GM18907 (cell line): ENCODE measurements around the gene GSC.
"Not testable (repeated sequence)": the region's sequence is repeated elsewhere in the genome, so short reads cannot be mapped to it uniquely, and the experiment has no call there.

Experiments used
- ATAC-seq: cut with Tn5 transposase; IDR thresholded peaks from one replicate; pipeline ENCODE4 v1.9.1; 2021; ENCODE audit warnings: mild to moderate bottlenecking, moderate library complexity; ENCODE audit not compliant: unreplicated experiment

GSC gene

DNA sequence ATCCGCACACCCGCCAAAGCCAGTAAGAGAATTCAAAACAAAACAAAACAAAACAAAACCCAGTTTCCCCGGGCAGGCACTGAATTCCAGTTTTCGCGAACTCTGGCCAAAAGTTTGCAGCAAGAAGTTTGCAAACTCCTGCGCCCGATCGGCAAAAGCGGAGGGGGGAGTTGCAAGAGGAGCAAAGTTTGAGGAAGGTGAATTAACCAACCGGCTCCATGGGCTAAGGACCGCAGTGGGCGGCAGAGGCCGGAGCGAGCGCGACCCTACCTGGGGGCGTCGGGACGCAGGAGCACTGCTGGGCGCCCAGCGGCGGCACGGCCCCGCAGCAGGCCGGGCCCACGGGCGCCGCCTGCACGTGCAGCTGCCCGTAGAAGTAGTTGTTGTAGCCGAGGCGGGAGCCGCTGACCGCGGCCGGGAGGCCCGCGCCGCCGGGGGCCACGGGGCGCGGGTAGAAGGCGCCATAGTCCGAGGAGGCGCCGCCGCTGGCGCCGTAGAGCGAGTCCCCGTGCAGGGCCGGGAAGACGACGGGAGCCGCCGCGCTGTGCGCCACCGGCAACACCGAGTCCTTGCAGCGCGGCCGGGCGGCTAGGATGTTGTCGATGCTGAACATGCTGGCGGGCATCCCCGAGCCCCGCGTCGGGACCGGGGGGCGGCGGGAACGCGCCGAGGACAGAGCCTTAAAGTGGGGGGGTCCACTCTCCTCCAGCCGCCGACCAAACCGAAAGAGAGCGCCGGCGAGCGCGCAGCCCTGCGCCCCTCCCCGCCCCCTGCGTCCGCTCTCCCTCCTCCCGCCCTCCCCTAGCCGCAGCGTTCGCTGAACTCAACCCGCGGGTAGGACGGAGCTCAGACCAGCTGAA, at the start of gene GSC:
GSC (minus strand) TSS at position 723 of the 860 bp plus-strand sequence; CDS start at position 625, 98 bp downstream.
- no peak for ATAC-seq

DNA sequence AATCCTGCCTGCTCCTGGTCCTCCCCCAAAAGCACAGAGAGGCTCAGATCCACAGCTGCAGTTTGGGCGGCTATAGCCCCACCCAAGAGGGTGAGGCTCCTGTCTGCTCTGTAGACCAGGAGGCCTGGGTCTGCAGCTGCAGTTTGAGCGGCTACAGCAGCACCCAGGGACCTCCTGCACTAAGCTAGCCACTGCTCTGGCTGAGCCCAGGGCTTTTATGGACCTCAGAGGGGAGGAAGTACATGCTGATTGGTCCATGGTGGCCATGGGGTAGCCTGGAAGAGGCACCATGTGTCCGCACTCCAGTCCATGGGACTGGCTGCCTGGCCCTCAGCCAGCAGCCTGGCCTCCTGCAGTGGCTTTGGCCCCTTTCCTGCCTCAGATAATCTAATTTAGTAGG, 49.6 kb upstream of the GSC start:
- ATAC-seq: no peak

DNA sequence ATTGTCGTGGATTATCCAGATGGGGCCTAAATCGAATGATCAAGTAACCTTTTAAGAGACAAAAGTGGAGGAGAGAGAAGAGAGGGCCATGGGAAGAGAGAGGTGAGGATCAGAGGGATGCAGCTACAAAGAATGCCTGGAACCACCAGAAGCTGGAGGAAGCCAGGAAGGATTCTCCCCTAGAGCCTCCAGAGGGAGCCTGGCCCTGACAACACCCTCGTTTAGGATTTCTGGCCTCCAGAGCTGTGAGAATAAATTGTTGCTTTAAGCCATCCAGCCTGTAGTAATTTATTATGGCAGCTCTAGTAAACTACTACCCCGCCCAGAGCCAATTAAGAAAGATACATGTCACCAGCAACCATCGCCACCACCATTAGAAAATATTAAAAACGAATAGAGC, 46.2 kb upstream of the GSC start:
- no peak for ATAC-seq

DNA sequence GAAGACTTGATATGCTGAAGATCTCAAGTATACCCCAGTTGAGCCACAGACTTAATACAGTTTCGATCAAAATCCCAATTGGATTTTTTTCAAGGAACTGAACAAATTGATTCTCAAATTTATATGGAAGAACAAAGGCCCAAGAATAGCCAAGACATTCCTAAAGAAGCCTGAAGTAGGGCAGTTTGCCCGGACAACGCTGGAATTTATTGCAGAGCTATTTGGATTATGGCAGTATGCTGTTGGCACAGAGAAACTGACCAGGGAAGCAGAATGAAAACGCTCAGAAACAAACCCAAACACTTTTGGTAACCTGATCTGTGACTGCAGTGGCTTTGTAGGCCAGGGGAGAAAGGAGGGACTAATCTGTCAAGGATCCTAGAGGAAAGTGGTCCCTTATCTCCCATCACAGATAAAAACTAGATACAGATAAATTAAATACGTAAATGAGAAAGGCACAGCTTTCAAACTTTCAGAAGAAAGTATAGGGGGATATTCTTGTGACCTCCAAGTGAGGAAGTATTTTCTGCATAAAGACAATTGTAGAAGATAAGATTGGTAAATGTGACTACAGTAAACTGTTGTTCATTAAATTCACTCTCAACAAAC, 35.9 kb upstream of the GSC start:
- ATAC-seq: no peak

DNA sequence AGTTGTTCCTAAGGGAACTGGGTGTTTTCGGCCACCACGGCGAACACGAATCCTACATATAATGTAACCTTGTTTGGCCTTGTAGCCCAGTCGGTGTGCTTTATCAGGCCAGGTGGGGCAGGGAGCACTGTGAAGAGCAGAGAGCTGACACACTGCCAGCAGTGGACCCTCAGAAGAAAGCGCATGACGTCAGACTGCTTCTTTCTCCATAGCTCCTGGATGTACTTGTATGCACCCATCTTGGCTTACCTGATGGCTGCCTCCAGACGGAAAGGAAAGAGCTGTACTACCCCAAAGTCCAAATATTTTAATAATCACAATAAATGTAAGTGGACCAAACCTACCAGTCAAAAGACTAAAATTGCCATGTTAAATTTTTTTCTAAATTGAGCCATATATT, 31.3 kb upstream of the GSC start:
- ATAC-seq: no peak

DNA sequence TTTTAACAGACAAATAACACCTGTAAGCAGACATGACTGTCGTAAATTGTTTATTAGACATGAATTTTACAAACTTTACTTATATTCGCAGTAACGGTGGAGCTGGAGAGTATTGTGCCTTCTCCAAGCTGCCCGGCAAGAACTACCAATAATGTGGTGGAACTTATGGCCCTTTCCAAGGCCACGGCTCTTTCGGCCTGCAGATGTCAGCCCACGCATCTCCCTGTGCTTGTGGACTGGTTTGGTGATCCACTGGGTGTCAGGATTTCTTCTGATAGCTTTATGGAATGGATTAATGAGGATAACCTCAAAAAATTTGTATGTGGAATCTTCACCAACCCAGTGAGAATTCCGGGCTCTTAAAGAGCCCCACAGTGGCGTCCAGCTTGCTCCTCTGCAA, 30.9 kb upstream of the GSC start:
- ATAC-seq: not testable (repeated sequence)

DNA sequence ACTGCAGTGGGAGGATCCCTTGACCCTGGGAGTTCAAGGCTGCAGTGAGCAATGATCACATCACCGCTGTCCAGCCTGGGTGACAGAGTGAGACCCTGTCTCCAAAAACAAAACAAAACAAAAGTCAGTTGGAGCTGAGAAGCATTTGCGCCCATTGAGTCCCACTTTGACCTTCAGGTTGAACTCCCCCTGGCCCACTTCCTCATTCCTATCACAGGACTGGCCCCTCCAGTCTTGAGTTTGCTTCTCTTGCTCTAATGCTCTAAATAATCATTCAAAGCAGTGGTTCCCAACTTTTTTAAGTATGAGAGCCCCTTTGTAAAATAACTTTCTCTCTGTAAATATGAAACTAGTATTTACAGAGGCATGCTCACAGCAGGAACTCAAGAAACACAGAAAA, 28.0 kb upstream of the GSC start:
- no peak for ATAC-seq

DNA sequence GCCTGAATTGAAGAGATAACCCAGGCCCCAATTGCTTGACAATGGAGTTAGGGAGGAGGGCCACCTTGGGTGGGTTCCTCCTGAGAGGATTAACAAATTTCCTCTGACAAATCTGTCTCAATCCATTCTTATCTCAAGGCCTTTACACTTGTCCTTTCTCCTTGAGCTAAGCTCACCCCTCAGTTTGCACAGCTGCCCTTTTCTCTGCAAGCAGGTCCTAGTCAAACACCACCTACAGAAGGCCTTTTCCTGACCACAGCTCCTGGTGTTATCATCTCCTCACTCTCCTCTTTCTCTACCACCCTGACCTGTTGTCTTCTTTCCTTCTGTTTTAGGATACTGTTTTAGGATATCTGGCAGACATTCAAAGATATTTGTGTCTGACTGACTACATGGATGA, 26.4 kb upstream of the GSC start:
- ATAC-seq: no peak

DNA sequence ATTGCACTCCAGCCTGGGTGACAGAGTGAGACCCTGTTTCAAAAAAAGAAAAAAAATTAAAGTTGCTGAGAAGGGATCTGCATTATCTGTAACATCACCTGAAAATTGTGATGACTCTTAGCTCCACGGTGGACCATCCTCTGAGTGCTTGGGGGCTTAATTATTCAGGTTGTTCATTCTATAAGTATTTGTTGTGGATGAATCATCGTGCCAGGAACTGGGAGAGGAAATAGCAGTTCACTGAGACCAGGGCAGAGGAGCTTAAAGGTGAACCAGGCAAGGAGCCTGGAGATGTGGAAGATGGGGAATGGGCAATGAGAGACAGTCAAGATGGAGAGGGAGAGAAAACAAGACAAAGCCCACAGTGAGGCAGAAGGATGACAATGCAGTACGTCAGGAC, 25.5 kb upstream of the GSC start:
- no peak for ATAC-seq

DNA sequence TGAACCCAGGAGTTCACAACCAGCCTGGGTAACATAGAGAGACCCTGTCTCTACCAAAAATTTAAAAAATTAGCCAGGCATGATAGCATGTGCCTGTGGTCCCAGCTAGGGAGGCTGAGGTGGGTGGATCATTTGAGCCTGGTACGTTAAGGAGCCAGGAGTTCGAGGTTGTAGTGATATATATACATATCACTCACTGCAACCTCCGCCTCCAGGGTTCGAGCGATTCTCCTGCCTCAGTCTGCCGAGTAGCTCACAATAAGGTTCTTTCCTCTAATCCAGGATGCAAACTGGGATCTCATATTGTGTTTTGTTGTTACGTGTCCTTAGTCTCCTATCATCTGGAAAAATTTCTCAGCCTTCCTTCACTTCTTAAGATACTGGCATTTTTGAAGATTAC, 24.0 kb upstream of the GSC start:
- no peak for ATAC-seq

DNA sequence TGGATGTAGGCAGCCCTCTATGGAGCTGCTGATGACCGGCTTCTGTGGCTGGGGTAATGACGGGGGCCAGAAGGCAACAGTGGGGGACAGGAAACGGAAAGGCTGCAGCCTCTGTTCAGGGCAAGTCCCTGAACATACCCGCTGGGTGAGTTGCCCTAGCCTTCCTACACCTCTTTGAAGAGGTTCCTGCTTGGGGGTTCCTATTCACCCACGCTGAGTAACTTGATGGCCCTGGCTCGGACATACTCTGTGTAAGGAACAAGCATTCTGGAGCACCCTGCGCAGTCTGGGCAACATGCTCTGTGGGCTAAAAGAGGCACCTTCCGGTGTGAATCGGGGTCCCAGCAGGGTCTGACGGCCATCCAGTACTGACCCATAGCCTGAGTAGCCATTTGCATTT, 17.7 kb upstream of the GSC start:
- no peak for ATAC-seq

DNA sequence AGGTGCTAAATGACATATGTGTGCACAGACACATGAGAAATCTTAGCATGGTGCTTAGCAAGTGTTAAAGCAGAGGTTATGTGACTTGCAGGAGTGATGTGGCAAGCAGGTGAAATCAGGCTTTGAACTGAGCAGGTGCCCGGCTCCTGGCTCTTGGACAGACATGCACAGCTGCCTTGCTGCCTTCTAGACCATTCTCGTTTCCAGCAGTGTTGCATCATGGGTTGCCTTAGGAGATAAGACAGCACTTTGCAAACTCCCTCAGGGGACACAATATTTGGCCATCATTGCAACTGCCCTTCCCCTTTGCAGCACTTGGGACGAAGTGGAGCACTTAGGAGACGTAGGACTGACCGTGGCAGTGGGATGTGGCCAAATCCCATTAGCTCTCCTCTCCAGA, 17.2 kb upstream of the GSC start:
- no peak for ATAC-seq

DNA sequence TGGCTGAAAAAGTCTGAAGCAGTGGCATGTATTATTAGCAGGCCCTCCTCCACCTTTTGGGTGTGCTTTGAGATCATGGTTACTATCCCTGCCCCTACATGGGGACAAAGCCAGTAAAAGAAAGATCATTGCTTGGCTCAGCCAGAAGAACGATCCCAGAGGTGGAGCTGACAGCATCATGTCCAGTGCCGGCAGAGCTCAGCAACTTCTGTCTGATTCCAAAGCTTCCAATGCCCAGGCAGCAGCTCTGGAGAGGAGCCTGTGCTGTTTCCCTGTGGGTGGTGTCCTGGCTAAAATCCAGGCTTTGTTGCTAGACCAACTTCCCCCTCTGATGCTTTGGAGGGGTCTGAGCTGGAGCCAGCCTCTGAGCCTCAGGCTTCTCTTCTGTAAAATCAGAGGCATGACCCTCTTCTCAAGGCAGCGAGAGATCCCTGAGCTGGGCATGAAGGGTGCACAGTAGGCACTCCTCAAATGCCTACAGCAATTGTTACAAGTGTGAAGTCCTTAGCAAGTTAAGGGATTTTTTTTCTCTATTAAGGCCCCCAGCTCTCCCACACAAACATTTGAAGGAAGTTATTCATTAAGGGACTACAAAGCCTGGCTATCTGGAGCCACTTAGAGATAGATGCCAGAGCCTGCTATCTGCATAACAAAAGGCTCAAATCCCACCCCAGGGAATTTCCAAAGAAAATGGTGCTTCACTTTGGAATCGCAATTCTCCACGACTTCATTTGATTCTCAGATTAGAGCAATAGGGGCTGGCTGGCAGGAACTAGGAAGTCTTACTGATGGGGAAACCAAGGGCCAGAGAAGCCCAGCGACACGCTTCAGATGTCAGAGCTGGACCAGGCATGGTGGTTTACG, 10.9 kb upstream of the GSC start:
- ATAC-seq: no peak

DNA sequence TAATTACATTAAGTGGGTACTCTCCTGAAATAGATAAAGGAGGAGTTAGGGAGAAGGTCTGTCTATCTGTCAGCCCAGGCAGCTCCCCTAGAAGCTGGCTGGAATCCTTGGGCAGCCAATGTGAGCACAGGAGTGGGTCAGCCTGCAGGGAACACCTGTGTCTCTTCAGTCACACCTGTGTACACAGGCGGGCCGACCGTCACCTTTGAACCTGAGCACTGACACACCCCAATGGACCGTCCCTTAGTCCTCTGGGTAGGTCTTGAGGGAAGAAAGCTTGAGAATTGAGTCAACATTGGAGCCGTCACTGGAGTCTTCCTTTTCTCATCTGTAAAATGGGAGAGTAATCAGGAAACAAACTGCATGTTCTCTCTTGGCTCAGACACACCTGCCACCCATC, 9.8 kb upstream of the GSC start:
- ATAC-seq: no peak

DNA sequence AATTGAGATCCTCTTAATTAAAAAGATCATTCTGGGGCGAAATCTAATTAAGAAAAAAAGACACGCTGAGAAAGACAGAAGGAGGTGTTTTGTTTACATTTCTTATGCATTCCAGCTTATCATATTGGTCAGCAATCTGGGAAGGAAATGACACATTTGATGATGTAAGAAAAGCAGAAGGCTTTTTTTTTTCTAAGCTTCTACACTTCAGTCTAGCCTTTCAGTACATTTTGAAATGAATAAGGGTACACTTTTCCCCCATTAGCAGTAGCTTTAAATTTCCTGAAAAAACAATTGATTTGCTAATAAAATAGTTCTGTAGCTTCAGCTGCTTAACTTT, 5.9 kb upstream of the GSC start:
- no peak for ATAC-seq

DNA sequence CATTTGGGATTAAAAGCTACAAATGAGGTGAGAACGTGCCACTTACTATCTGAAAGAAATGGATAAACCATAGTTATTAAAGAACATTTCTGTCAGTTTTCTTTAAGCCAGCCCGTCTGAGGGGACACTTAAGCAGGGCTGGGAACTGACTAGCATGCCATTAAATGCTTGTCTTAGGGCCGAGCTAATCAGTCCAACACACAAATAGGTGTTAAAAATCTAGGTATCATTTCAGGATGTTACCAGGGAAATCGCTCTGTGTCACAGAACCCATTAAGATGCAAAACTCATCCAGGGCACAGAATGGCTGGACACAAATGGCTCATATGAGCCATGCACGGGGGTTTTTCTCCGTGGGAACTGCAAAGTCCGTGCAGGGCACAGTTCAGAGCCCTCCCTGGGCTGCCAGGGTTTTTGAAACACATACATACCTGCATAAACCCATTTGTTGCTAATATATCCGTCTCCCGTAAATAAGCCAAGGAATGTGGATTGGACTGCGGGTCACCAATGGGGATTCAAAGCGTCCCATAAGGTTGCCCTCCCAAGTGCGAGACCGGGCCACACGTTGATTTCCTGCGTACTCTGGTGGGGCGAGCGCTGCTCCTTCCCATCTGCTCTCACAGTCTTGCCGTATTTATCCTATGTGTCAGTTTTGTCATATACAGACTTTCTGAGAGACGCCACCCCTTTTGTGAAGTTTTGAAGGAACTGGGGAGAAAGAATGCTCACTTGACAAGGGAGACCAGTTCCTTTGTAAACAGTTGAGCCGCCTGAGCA, 5.4 kb upstream of the GSC start:
- no peak for ATAC-seq

DNA sequence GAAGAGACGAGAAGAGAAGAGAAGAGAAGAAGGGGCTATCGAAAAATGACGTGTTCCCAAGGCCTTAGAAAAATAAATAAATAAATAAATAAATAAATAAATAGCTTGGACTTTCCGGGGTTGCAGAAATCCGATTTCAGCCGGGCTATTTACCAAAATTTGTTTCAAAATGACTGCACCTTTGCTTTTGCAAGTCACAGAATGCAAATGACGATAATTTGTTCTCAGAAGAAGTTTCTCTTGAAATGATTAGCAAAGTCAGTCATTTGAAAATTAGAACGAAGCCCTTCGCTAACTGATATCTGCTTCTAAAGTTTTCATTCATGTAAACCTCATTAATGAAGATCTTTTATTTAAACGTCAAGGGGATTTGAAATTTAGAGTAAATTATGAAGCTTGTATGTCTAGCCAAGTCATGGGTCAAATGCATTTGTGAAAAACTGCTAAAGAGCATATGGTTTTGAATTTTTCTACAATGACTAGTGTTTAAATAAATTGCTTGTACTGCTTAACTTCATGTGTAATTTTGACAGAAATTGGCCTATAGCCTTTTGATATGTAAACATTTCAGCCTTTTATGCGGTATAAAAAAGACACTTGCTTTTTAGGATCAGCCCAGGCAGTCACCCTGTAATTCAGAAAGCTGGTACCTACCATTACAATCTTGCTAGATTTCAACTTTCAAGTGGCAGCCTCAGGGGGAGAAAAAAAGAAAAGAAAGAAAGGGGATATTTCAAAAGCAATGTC, 4.6 kb upstream of the GSC start:
- no peak for ATAC-seq

DNA sequence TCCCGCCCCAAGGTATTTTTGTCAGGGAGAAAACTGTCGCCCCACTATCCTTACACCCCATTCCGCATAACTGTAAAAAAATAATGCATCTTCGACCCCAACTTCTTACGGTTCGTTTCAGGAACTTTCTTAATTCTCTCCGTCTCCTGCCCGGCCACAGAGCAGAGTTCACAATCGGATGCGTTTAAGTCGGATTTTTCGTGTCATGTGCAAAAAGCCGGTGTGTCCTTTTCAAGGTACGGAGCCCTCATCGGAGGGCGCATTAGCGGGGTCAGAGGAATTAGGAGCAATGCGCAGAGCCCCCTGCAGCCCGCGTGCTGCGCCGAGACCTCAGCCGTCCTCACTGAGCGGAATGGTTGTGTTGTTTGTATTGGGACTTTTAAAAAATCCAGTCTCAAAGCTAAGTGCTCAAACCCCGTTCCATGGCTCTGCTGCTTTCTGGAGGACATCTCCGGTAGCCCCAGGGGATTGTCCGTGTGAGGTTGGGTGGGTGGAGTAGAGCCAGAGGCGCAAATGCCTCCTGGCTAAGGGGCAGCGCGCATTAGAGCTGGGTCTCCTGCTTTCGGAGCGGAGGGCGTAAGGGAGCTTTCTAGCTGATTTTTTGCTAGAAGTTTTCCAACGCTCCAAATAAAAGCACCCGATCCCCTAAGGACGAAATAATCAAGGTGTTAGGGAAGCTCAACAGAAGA, 3.9 kb upstream of the GSC start:
- no peak for ATAC-seq

DNA sequence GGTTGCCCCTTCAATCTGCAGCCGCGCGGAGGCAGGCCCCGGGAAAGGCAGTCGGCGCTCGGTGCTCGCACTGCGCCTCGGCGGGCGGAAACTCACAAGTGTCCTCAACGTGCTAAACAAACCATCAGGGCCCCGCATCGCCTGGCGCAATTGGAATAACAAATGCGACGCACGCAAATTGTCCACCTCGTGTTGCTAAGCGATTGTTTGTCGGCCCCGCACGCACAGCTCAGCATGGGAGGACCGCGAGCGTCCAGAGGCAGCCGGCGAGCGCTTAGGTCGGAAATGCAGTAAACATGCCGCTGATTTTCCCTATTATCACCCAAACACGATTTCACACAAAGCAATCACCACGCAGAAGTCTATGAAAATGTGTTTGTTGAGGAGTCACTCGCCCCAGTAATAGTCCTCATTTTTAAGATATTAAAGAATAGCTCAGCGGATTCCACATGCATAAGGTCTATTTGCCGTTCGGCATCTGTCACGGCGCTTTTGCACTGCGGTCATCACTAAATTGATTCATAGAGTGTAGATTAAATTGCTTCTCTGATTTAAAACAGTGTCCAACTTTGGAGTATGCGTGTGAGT, 3.2 kb upstream of the GSC start:
- ATAC-seq: no peak
